Smooth muscle cell (in vitro differentiated cells): ENCODE data around the gene HSP90AB1. TPM values are rescaled to one million over a fixed set of nuclear protein-coding genes. Genes with fewer than 3 reads are reported as not detected.

Experiments
- DNase-seq: peaks from one replicate; lab custom pipeline; 2025; ENCODE audit not compliant: unreplicated experiment; lab: John Stamatoyannopoulos, UW
- H2AFZ ChIP-seq: fragments of 200-600 bp; sonication (generic); 2 replicates; pipeline ENCODE4 v1.6.0; 2016; ENCODE audit warnings: antibody characterized with exemption, low read depth, mild to moderate bottlenecking
- H3F3A ChIP-seq: fragments of 200-600 bp; sonication (generic); 2 replicates; pipeline ENCODE4 v1.6.0; 2017; ENCODE audit warnings: antibody characterized with exemption, low read depth
- H3K27ac ChIP-seq: fragments of 200-600 bp; sonication (generic); 2 replicates; pipeline ENCODE4 v1.5.1; 2016; ENCODE audit warnings: low read depth, mild to moderate bottlenecking
- H3K27me3 ChIP-seq: fragments of 200-600 bp; sonication (generic); 2 replicates; pipeline ENCODE4 v1.6.1; 2016; ENCODE audit warnings: low read depth, mild to moderate bottlenecking
- H3K36me3 ChIP-seq: fragments of 200-600 bp; sonication (generic); 2 replicates; pipeline ENCODE4 v1.5.1; 2016; ENCODE audit warnings: low read depth
- H3K4me1 ChIP-seq: fragments of 200-600 bp; sonication (generic); 2 replicates; pipeline ENCODE4 v1.5.1; 2016; ENCODE audit warnings: low read depth
- H3K4me2 ChIP-seq: fragments of 200-600 bp; sonication (generic); 2 replicates; pipeline ENCODE4 v1.6.0; 2016; ENCODE audit warnings: mild to moderate bottlenecking
- H3K4me3 ChIP-seq: fragments of 200-600 bp; sonication (generic); 2 replicates; pipeline ENCODE4 v1.5.1; 2016; ENCODE audit warnings: mild to moderate bottlenecking
- H3K79me2 ChIP-seq: fragments of 200-600 bp; sonication (generic); 2 replicates; pipeline ENCODE4 v1.6.0; 2016; ENCODE audit warnings: low read depth, mild to moderate bottlenecking
- H3K9ac ChIP-seq: fragments of 200-600 bp; sonication (generic); 2 replicates; pipeline ENCODE4 v1.6.0; 2016; ENCODE audit warnings: low read depth
- H3K9me3 ChIP-seq: fragments of 200-600 bp; sonication (generic); replicated peaks from 2 replicates; pipeline ENCODE4 v1.5.1; 2016; ENCODE audit warnings: low read depth
- H4K20me1 ChIP-seq: fragments of 200-600 bp; sonication (generic); 2 replicates; pipeline ENCODE4 v1.6.0; 2016; ENCODE audit warnings: low read depth
- CTCF ChIP-seq: fragments of 200-600 bp; sonication (generic); IDR thresholded peaks from 2 replicates; pipeline ENCODE4 v1.5.1; 2017; ENCODE audit warnings: borderline replicate concordance, mild to moderate bottlenecking, antibody characterized with exemption; ENCODE audit not compliant: insufficient read depth, poor library complexity, severe bottlenecking
- WGBS: methylation state at CpG from one replicate; pipeline ENCODE4 v1.1.7; 2016; ENCODE audit warnings: low lambda C conversion rate; 5-methylcytosine and 5-hydroxymethylcytosine counted together
- polyA plus RNA-seq: library from polyadenylated mRNA; unstranded; fragments of >200 nt; fragmentation: Nextera tagmentation; extraction: Ambion mirVana; gene quantifications from 2 replicates; pipeline ENCODE4 v1.2.1, GENCODE V29; 2016
- total RNA-seq: library from RNA; depleted of rRNA; stranded (reverse); fragments of >200 nt; gene quantifications from 2 replicates; pipeline ENCODE4 v1.2.3, GENCODE V29; 2014

Gene HSP90AB1
- total and polyA plus RNA-seq, 2 experiments from 2014 or later, result 408 to 736 TPM

DNA sequence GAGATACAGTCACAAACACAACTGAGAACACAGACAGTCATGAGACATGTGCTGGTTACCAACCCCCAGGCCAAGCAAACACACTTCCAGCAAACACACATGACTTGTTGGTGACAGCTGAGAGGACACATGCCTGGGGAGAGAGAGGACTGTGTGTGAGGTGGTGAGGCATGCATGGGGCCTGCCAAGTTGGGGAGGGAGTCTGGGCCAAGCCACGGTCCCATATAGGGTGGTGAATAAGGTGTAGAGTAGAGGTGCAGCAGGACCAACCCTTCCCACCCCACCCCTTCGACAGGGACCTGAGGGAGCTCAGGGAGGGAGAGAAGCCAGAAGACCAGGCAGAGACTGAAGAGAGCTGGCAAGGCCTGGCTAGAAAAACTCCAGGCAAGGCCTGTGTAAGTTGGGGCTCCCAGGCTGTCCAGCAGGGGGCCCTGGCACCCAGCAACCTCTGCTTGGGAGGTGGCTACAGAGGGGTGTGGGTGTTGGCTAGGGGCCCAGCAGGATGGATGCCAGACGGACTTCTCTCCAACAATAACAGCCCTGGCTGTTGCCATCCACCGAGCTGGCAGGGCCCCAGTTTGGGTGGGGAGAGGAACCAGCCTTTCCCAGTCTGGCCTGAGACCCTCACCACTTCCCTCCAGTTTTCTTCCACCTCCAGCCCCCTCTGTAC is 25.5 kb upstream of the HSP90AB1 start:
- Histone ChIP-seq H3K4me3 (no peak overlapping the region), H3F3A (peaks cover 9% of the 10 kb centered on the region), H3K9me3 (no peaks in the 10 kb centered on the region), H2AFZ (no peak overlapping the region), H4K20me1 (no peaks in the 10 kb centered on the region), H3K9ac (no peak overlapping the region), H3K79me2 (no peaks in the 10 kb centered on the region), H3K27ac (no peak overlapping the region), H3K4me2 (no peak overlapping the region), H3K36me3 (no peaks in the 10 kb centered on the region), H3K27me3 (no peaks in the 10 kb centered on the region), H3K4me1 (peaks cover 54% of the 10 kb centered on the region)
- peak; percentile 23 for DNase-seq
- 35% methylated on average over 4 of the region's 4 CpGs for WGBS
- peak; percentile 56 for TF ChIP-seq CTCF

DNA sequence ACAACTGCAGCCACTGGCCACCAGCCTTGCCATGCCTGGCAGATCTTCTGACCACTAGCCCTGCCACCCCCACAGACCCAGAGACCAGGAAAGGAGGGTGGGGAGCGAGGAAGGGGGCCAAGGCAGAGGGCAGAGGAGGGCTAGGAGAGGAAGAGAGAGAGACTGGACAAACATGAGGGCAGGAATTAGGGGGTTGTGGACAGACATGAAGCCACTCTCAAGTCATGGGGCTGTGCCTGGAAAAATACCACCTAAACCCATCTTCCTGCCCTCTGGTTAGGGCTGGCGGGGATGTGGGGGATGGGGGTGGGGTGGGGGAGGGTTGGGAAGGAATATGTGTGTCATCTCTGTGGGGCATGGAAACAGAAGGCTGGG is 25.0 kb upstream of the HSP90AB1 start:
- H3K79me2 ChIP-seq, result no peaks in the 10 kb centered on the region
- no peak overlapping the region for H2AFZ ChIP-seq
- peaks cover 9% of the 10 kb centered on the region for H3F3A ChIP-seq
- H4K20me1 ChIP-seq, result no peaks in the 10 kb centered on the region
- peaks cover 54% of the 10 kb centered on the region for H3K4me1 ChIP-seq
- H3K27ac ChIP-seq, result no peak overlapping the region
- WGBS, result 83% methylated on average over 2 of the region's 2 CpGs
- no peaks in the 10 kb centered on the region for H3K27me3 ChIP-seq
- H3K4me3 ChIP-seq, result no peak overlapping the region
- no peaks in the 10 kb centered on the region for H3K9me3 ChIP-seq
- TF ChIP-seq CTCF, result no peak
- no peaks in the 10 kb centered on the region for H3K36me3 ChIP-seq
- no peak overlapping the region for H3K9ac ChIP-seq
- H3K4me2 ChIP-seq, result no peak overlapping the region
- DNase-seq, result no peak

- no peak for TF ChIP-seq CTCF
- peaks cover 48% of the 10 kb centered on the region for H3K4me1 ChIP-seq
- no peaks in the 10 kb centered on the region for H3K79me2 ChIP-seq
- peak overlapping the region; percentile 57 for H3K4me3 ChIP-seq
- H3K9me3 ChIP-seq, result no peaks in the 10 kb centered on the region
- peak overlapping the region; percentile 54 for H2AFZ ChIP-seq
- no peak overlapping the region for H3K9ac ChIP-seq
- peaks cover 9% of the 10 kb centered on the region for H3F3A ChIP-seq
- no peak overlapping the region for H3K27ac ChIP-seq
- H3K4me2 ChIP-seq, result peak overlapping the region; percentile 96
- H4K20me1 ChIP-seq, result no peaks in the 10 kb centered on the region
- 21% methylated on average over 19 of the region's 26 CpGs for WGBS
- no peak for DNase-seq
- no peaks in the 10 kb centered on the region for H3K36me3 ChIP-seq
- no peaks in the 10 kb centered on the region for H3K27me3 ChIP-seq
Measured at GRCh38 chr6:44222486-44223318, 24.2 kb upstream of the HSP90AB1 start.
